WTC11 (cell line): Measurements from ENCODE around the gene MUC20.
"Not testable (repeated sequence)": the region's sequence is repeated elsewhere in the genome, so short reads cannot be mapped to it uniquely, and the experiment has no call there.

Experiments
- CREB1 ChIP-seq: sonication (generic); formaldehyde crosslinking; IDR thresholded peaks from 2 replicates; pipeline ENCODE4 v1.8.0; 2023; ENCODE audit warnings: mild to moderate bottlenecking, missing genetic modification reagents
- CTCF ChIP-seq: fragments of 200-600 bp; IDR thresholded peaks from 2 replicates; pipeline ENCODE4 v1.8.0; 2022; ENCODE audit warnings: antibody characterized with exemption
- E2F5 ChIP-seq: sonication (generic); formaldehyde crosslinking; IDR thresholded peaks from 2 replicates; pipeline ENCODE4 v1.8.1; 2022; ENCODE audit warnings: mild to moderate bottlenecking, moderate library complexity, missing genetic modification reagents
- NR3C1 ChIP-seq: sonication (generic); formaldehyde crosslinking; conservative IDR thresholded peaks from 2 replicates; pipeline ENCODE4 v1.8.1; 2023; ENCODE audit warnings: low read depth, mild to moderate bottlenecking, missing genetic modification reagents
- SP1 ChIP-seq: sonication (generic); formaldehyde crosslinking; conservative IDR thresholded peaks from 2 replicates; pipeline ENCODE4 v1.8.1; 2022; ENCODE audit warnings: missing genetic modification reagents
- USF2 ChIP-seq: sonication (generic); formaldehyde crosslinking; IDR thresholded peaks from 2 replicates; pipeline ENCODE4 v1.8.1; 2023; ENCODE audit warnings: mild to moderate bottlenecking, missing genetic modification reagents, moderate library complexity
- TF ChIP-seq, protein P1 (sequence below): sonication (generic); formaldehyde crosslinking; IDR thresholded peaks from 2 replicates; pipeline ENCODE4 v1.8.0; 2022; ENCODE audit warnings: mild to moderate bottlenecking, missing genetic modification reagents
- TF ChIP-seq, protein P2 (sequence below): sonication (generic); formaldehyde crosslinking; IDR thresholded peaks from 2 replicates; pipeline ENCODE4 v1.8.1; 2023; ENCODE audit warnings: mild to moderate bottlenecking, moderate library complexity, missing genetic modification reagents

- TF ChIP-seq, protein P1, sequence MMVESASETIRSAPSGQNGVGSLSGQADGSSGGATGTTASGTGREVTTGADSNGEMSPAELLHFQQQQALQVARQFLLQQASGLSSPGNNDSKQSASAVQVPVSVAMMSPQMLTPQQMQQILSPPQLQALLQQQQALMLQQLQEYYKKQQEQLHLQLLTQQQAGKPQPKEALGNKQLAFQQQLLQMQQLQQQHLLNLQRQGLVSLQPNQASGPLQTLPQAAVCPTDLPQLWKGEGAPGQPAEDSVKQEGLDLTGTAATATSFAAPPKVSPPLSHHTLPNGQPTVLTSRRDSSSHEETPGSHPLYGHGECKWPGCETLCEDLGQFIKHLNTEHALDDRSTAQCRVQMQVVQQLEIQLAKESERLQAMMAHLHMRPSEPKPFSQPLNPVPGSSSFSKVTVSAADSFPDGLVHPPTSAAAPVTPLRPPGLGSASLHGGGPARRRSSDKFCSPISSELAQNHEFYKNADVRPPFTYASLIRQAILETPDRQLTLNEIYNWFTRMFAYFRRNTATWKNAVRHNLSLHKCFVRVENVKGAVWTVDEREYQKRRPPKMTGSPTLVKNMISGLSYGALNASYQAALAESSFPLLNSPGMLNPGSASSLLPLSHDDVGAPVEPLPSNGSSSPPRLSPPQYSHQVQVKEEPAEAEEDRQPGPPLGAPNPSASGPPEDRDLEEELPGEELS (CRISPR knock-in tag): not testable (repeated sequence)
- TF ChIP-seq USF2 (CRISPR knock-in tag); CTCF; SP1 (CRISPR knock-in tag); CREB1 (CRISPR knock-in tag); NR3C1 (CRISPR knock-in tag); E2F5: not testable (repeated sequence)
- TF ChIP-seq, protein P2, sequence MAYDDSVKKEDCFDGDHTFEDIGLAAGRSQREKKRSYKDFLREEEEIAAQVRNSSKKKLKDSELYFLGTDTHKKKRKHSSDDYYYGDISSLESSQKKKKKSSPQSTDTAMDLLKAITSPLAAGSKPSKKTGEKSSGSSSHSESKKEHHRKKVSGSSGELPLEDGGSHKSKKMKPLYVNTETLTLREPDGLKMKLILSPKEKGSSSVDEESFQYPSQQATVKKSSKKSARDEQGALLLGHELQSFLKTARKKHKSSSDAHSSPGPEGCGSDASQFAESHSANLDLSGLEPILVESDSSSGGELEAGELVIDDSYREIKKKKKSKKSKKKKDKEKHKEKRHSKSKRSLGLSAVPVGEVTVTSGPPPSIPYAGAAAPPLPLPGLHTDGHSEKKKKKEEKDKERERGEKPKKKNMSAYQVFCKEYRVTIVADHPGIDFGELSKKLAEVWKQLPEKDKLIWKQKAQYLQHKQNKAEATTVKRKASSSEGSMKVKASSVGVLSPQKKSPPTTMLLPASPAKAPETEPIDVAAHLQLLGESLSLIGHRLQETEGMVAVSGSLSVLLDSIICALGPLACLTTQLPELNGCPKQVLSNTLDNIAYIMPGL (CRISPR knock-in tag): not testable (repeated sequence)
Observed at GRCh38 chr3:195737782-195738181, 17.0 kb downstream of the MUC20 start.
